ENCODE measurements around the gene BBS2.

BBS2 gene

GRCh38 chr16:56564793-56565477 is 45.1 kb upstream of the BBS2 start, which contains the start of gene MT4:
MT4 (plus strand) TSS chr16:56565073; CDS start chr16:56565129, 56 bp downstream.
- no peaks in the 10 kb centered on the region for H3K36me3 ChIP-seq (ENCODE audit: control insufficient read depth in 2 of 2, insufficient read depth in 1 of 2, low read length in 2 of 2)
- CTCF ChIA-PET: no interaction called here
- no peaks in the 10 kb centered on the region for H3K9me3 ChIP-seq (ENCODE audit: control insufficient read depth, insufficient read depth, low read depth, low read length)
- H3K4me1 ChIP-seq (ENCODE audit: control insufficient read depth, insufficient read depth, low read length): no peaks in the 10 kb centered on the region
- POLR2A ChIA-PET: no interaction called here
- no peak within 1 kb of the TSS for H3K27ac ChIP-seq (ENCODE audit: extremely low read depth, low read depth, low read length)
- no peak within 1 kb of the TSS for H3K4me3 ChIP-seq (ENCODE audit: low read depth, low read length)
- TF ChIP-seq SCRT2 (tag by site-specific recombination; IDR thresholded peaks at IDR 0.05) (peak; percentile 58), SCRT1 (tag by site-specific recombination; IDR thresholded peaks at IDR 0.05; ENCODE audit: borderline replicate concordance) (peak; percentile 46; the same call in 1 of the 2 replicates), ZNF777 (tag by site-specific recombination; IDR thresholded peaks at IDR 0.05; ENCODE audit: borderline replicate concordance) (no peak), ZNF2 (tag by site-specific recombination; IDR thresholded peaks at IDR 0.05) (no peak), HOXD13 (CRISPR knock-in tag; IDR thresholded peaks at IDR 0.05; ENCODE audit: borderline replicate concordance) (no peak)

- Histone ChIP-seq H3K4me3 (ENCODE audit: low read depth, low read length) (no peak overlapping the region), H3K4me1 (ENCODE audit: control insufficient read depth, insufficient read depth, low read length) (no peaks in the 10 kb centered on the region), H3K36me3 (ENCODE audit: control insufficient read depth in 2 of 2, insufficient read depth in 1 of 2, low read length in 2 of 2) (no peaks in the 10 kb centered on the region), H3K27ac (ENCODE audit: extremely low read depth, low read depth, low read length) (no peak overlapping the region), H3K9me3 (ENCODE audit: control insufficient read depth, insufficient read depth, low read depth, low read length) (no peaks in the 10 kb centered on the region)
- TF ChIP-seq ZBTB48 (tag by site-specific recombination; IDR thresholded peaks at IDR 0.05) (no peak), GLIS1 (tag by site-specific recombination; IDR thresholded peaks at IDR 0.05) (peak; percentile 27; the same call in 1 of the 2 replicates)
- ChIA-PET POLR2A (interaction anchor here (1.3 kb wide), 1 partner anchor 110 kb away, joined by 4 read pairs; the partner anchor contains the start of genes NUDT21 and OGFOD1), CTCF (interaction anchor here (1.1 to 1.4 kb wide), 2 partner anchors 15 to 140 kb away, joined by 3 to 5 read pairs; no protein-coding TSS in a partner anchor)
These were observed 41.3 kb upstream of the BBS2 start for GRCh38 chr16:56561126-56561525.

GRCh38 chr16:56560447-56560846 is 40.6 kb upstream of the BBS2 start:
- ChIA-PET POLR2A (interaction anchor here (1.3 kb wide), 1 partner anchor 109 kb away, joined by 4 read pairs; the partner anchor contains the start of genes NUDT21 and OGFOD1), CTCF (interaction anchor here (0.6 to 1.0 kb wide), 3 partner anchors 13 to 28 kb away, joined by 3 read pairs; no protein-coding TSS in a partner anchor)
- no peaks in the 10 kb centered on the region for H3K36me3 ChIP-seq (ENCODE audit: control insufficient read depth in 2 of 2, insufficient read depth in 1 of 2, low read length in 2 of 2)
- no peak overlapping the region for H3K4me3 ChIP-seq (ENCODE audit: low read depth, low read length)
- H3K27ac ChIP-seq (ENCODE audit: extremely low read depth, low read depth, low read length): no peak overlapping the region
- no peak for TF ChIP-seq ZNF335 (tag by site-specific recombination; conservative IDR thresholded peaks at IDR 0.05)
- peak; percentile 92 for TF ChIP-seq ZNF623 (tag by site-specific recombination; IDR thresholded peaks at IDR 0.05)
- no peaks in the 10 kb centered on the region for H3K4me1 ChIP-seq (ENCODE audit: control insufficient read depth, insufficient read depth, low read length)
- H3K9me3 ChIP-seq (ENCODE audit: control insufficient read depth, insufficient read depth, low read depth, low read length): no peaks in the 10 kb centered on the region

GRCh38 chr16:56559109-56559508 is 39.3 kb upstream of the BBS2 start:
- Histone ChIP-seq H3K4me3 (ENCODE audit: low read depth, low read length) (no peak overlapping the region), H3K27ac (ENCODE audit: extremely low read depth, low read depth, low read length) (no peak overlapping the region), H3K4me1 (ENCODE audit: control insufficient read depth, insufficient read depth, low read length) (no peaks in the 10 kb centered on the region), H3K36me3 (ENCODE audit: control insufficient read depth in 2 of 2, insufficient read depth in 1 of 2, low read length in 2 of 2) (no peaks in the 10 kb centered on the region), H3K9me3 (ENCODE audit: control insufficient read depth, insufficient read depth, low read depth, low read length) (no peaks in the 10 kb centered on the region)
- ChIA-PET CTCF (interaction anchor here (0.5 kb wide), 1 partner anchor 1967 kb away, joined by 3 read pairs; no protein-coding TSS in a partner anchor), POLR2A (no interaction called here)
- TF ChIP-seq KLF10 (tag by site-specific recombination; IDR thresholded peaks at IDR 0.05) (no peak), KLF9 (tag by site-specific recombination; IDR thresholded peaks at IDR 0.05; ENCODE audit: low read depth) (peak; percentile 40; the same call in 1 of the 2 replicates), ZNF114 (tag by site-specific recombination; IDR thresholded peaks at IDR 0.05) (no peak), ZNF521 (tag by site-specific recombination; IDR thresholded peaks at IDR 0.05) (no peak), ZNF558 (tag by site-specific recombination; IDR thresholded peaks at IDR 0.05) (no peak), ZNF830 (tag by site-specific recombination; IDR thresholded peaks at IDR 0.05; ENCODE audit: low read depth) (no peak), SP2 (tag by site-specific recombination; IDR thresholded peaks at IDR 0.05) (no peak)
